Measurements from ENCODE around the gene RBM8A. TPM values are rescaled to one million over a fixed set of nuclear protein-coding genes. Genes with fewer than 3 reads are reported as not detected.

RBM8A gene
- total RNA-seq, 4 donors from 2014 or later, result 120 to 176 (median 149) TPM

- DNase-seq (ENCODE audit: low spot score in 2 of 2), result peak in 1 of 2 donors; percentile 93
- TF ChIP-seq CTCF (IDR thresholded peaks at IDR 0.05) (no peak), POLR2A (IDR thresholded peaks at IDR 0.05) (no peak)
- H3K4me3 ChIP-seq (ENCODE audit: low read depth, poor library complexity, severe bottlenecking), result peak overlapping the region; percentile 43
- 0 to 1% methylated on average over 27 to 44 of the region's 57 CpGs for WGBS, 2 donors
- intact Hi-C loops (cut with DNase I; ENCODE audit: low total_unique reads), result no loop called here
These were observed 34.3 kb upstream of the RBM8A start for GRCh38 chr1:145961425-145962156.

- peak in 1 of 2 donors; percentile 85 for DNase-seq (ENCODE audit: low spot score in 2 of 2)
- peak overlapping the region; percentile 31 for H3K4me3 ChIP-seq (ENCODE audit: low read depth, poor library complexity, severe bottlenecking)
- no peak for TF ChIP-seq CTCF (IDR thresholded peaks at IDR 0.05)
- no peak for TF ChIP-seq POLR2A (IDR thresholded peaks at IDR 0.05)
- whole genome bisulfite sequencing, 2 donors, result 0 to 1% methylated on average over 16 of the region's 22 CpGs
- intact Hi-C loops (cut with DNase I; ENCODE audit: low total_unique reads), result no loop called here
These were observed 33.8 kb upstream of the RBM8A start for GRCh38 chr1:145961109-145961424.

- 0 to 1% methylated on average over 20 to 26 of the region's 44 CpGs for WGBS, 2 donors
These were observed 33.3 kb upstream of the RBM8A start for GRCh38 chr1:145960468-145961108.

GRCh38 chr1:145959957-145960467 lies 32.7 kb upstream of the RBM8A start:
- DNase-seq (ENCODE audit: low spot score in 2 of 2), result no peak
- TF ChIP-seq CTCF (IDR thresholded peaks at IDR 0.05) (no peak), POLR2A (IDR thresholded peaks at IDR 0.05) (no peak)
- intact Hi-C loops (cut with DNase I; ENCODE audit: low total_unique reads), result no loop called here
- WGBS, 2 donors, result 9 to 35% methylated on average over 5 to 11 of the region's 12 CpGs
- peak overlapping the region; percentile 31 for H3K4me3 ChIP-seq (ENCODE audit: low read depth, poor library complexity, severe bottlenecking)

More at GRCh38 chr1:145960468-145961108, 33.3 kb upstream of the RBM8A start:
- peak; percentile 63 to 95 for DNase-seq (ENCODE audit: low spot score in 2 of 2)
- peak overlapping the region; percentile 31 for H3K4me3 ChIP-seq (ENCODE audit: low read depth, poor library complexity, severe bottlenecking)
- TF ChIP-seq CTCF (IDR thresholded peaks at IDR 0.05), result no peak
- TF ChIP-seq POLR2A (IDR thresholded peaks at IDR 0.05), result no peak
- intact Hi-C loops (cut with DNase I; ENCODE audit: low total_unique reads), result no loop called here

- DNase-seq (ENCODE audit: low spot score in 2 of 2), result no peak
- no peak overlapping the region for H3K4me3 ChIP-seq (ENCODE audit: low read depth, poor library complexity, severe bottlenecking)
- TF ChIP-seq CTCF (IDR thresholded peaks at IDR 0.05) (no peak), POLR2A (IDR thresholded peaks at IDR 0.05) (no peak)
- intact Hi-C loops (cut with DNase I; ENCODE audit: low total_unique reads), result no loop called here
These were observed 32.0 kb upstream of the RBM8A start for GRCh38 chr1:145959333-145959732.

Data from lower leg skin (tissue), 4 donors.